GM06990 (cell line): ENCODE data around the gene NAV2.

Source experiments
- DNase-seq: peaks from one replicate; pipeline ENCODE4 v3.0.0-alpha.2; 2011; ENCODE audit not compliant: insufficient read length; ENCODE audit errors: extremely low read depth
- H3K27me3 ChIP-seq: replicated peaks from 2 replicates; pipeline ENCODE4 v1.6.0; 2011; ENCODE audit warnings: low read length; ENCODE audit not compliant: control insufficient read depth, insufficient read depth
- H3K36me3 ChIP-seq: 2 replicates; pipeline ENCODE4 v1.5.1; 2011; ENCODE audit warnings: low read length; ENCODE audit not compliant: control insufficient read depth, insufficient read depth
- H3K4me3 ChIP-seq: replicated peaks from 2 replicates; pipeline ENCODE4 v1.5.1; 2011; ENCODE audit warnings: low read depth, mild to moderate bottlenecking, control low read depth, low read length
- TF ChIP-seq, protein P1 (sequence below): IDR thresholded peaks from 2 replicates; pipeline ENCODE4 v1.5.1; 2011; ENCODE audit warnings: low read length, control low read depth, mild to moderate bottlenecking, inconsistent platforms; ENCODE audit not compliant: insufficient read depth, poor library complexity, severe bottlenecking

The NAV2 gene

DNA sequence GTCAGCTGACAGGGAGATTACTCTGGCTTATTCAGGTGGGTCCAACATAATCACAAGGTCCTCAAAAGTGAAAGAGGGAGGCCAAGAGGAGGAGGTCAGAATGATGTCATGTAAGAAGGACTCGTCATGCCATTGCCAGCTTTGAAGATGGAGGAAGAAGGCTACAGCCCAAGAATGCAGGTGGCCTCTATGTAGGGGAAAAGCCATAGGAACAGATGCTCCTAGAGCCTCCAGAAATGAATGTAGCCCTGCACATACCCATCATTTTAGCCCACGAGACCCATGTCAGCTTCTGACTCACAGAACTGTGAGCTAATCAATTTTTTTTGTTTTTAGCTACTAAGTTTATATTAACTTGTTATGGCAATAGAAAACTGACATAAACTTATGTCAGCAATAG, 276.6 kb downstream of the NAV2 start:
- DNase-seq, result no peak
- TF ChIP-seq, protein P1, sequence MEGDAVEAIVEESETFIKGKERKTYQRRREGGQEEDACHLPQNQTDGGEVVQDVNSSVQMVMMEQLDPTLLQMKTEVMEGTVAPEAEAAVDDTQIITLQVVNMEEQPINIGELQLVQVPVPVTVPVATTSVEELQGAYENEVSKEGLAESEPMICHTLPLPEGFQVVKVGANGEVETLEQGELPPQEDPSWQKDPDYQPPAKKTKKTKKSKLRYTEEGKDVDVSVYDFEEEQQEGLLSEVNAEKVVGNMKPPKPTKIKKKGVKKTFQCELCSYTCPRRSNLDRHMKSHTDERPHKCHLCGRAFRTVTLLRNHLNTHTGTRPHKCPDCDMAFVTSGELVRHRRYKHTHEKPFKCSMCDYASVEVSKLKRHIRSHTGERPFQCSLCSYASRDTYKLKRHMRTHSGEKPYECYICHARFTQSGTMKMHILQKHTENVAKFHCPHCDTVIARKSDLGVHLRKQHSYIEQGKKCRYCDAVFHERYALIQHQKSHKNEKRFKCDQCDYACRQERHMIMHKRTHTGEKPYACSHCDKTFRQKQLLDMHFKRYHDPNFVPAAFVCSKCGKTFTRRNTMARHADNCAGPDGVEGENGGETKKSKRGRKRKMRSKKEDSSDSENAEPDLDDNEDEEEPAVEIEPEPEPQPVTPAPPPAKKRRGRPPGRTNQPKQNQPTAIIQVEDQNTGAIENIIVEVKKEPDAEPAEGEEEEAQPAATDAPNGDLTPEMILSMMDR, result no peak
- Histone ChIP-seq H3K4me3 (no peak overlapping the region), H3K36me3 (no peaks in the 10 kb centered on the region), H3K27me3 (no peaks in the 10 kb centered on the region; the same call in 1 of the 2 replicates)

DNA sequence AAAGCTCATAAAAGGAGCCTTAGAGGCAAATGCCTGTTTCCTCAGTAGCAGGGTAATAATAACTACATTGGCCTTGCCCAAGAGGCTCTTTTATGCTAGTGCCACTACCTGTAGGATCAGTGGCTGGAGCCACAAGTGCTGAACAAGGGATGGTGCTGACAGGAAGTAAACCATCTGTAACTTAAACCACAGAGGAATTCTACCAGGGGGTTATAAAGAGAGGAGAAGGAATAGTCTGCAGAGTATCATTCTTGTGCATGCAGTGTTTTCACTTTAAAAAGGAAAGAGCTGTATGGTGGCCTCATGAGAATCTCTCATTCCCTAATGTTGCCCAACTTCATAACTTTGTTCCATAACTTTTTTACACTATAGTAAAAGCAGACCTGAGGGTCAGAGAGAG, 279.5 kb downstream of the NAV2 start:
- no peak for DNase-seq
- no peaks in the 10 kb centered on the region; the same call in none of the 2 replicates for H3K27me3 ChIP-seq
- H3K4me3 ChIP-seq, result no peak overlapping the region
- no peaks in the 10 kb centered on the region for H3K36me3 ChIP-seq
- TF ChIP-seq, protein P1, result no peak

DNA sequence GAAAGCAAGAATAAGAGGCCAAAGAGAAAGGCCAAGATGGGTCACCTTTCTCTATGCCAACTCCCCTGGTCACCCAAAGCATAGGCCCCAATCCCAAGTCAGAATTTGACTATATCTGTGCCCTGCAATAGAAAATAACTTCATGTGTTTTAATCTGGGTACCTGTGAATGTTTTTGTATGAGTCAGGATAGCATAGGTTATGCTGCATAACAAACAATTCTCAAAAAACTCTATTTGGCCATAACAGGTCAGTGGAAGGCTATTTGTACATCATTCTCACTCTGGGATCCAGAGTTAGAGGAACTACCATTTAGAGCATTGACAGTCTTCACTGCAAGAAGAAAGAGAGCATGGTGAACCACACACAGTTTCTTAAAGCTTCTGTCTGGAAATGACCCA, 280.4 kb downstream of the NAV2 start:
- H3K27me3 ChIP-seq, result no peaks in the 10 kb centered on the region; the same call in none of the 2 replicates
- no peaks in the 10 kb centered on the region for H3K36me3 ChIP-seq
- no peak overlapping the region for H3K4me3 ChIP-seq
- DNase-seq, result no peak
- TF ChIP-seq, protein P1, result no peak

DNA sequence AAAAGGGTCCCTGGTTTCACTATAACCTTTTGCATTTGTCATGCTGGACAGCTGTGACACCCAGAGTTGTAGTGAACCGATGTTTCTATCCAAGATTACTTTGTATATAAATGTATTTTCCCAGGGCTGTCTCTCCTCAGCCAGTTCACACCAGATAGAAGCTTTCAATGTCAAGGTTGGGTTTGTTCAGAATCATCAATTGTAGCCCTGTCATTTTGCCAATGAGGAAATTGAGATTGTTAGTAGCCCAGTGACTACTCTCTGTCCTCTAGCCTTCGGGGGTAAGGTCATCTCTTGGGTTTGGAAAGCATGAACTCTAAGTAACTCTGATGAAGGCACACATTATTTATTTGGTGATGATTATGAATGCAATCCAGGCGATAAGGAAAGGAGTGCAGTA, 282.0 kb downstream of the NAV2 start:
- TF ChIP-seq, protein P1, result no peak
- Histone ChIP-seq H3K4me3 (no peak overlapping the region), H3K36me3 (no peaks in the 10 kb centered on the region), H3K27me3 (no peaks in the 10 kb centered on the region; the same call in none of the 2 replicates)
- DNase-seq, result no peak

DNA sequence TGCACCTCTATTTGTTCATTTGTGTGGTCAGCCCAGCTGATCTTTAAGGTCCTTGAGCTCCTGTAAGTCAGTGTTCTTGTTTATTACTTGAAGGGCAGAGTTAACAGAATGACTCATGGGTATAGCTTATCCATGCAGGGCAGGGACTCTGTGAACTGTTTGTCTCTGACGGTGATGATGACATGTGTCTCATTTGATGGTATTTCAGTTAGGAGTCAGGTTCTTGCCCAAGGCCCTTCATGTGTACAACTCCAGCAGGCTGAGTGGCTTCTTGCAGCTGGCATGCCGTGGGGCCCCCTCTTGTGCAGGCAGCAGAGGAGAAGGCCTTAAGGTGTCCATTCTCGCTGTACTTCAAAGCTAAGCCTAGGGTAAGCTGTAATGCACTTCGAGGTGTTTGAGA, 282.5 kb downstream of the NAV2 start:
- no peak for DNase-seq
- no peaks in the 10 kb centered on the region for H3K36me3 ChIP-seq
- H3K27me3 ChIP-seq, result no peaks in the 10 kb centered on the region; the same call in none of the 2 replicates
- TF ChIP-seq, protein P1, result no peak
- H3K4me3 ChIP-seq, result no peak overlapping the region

DNA sequence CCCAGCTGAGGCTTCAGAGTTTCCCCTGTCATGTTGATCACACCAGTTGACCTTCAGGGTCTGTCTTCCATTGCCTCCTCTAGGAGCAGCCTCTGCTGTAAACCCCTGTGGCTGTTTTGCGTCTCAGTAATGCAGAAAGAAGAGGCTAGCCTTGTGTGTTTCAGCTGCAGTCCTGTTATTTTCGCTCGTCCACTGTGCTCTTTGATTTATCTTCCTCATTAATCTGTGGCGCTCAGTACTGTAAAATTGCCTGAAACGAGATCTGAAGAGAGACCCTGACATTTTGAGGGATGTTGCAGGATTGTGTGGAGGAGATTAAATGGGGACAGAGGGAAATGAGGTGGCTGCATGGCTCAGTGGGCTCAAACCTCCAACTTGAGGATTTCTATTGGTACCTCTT, 283.9 kb downstream of the NAV2 start:
- no peak for DNase-seq
- no peaks in the 10 kb centered on the region; the same call in none of the 2 replicates for H3K27me3 ChIP-seq
- H3K36me3 ChIP-seq, result no peaks in the 10 kb centered on the region

More for the DNA sequence above, 283.9 kb downstream of the NAV2 start:
- TF ChIP-seq, protein P1, result no peak
- H3K4me3 ChIP-seq, result no peak overlapping the region
